Right forelimb (tissue), 1 donor: ENCODE results near the gene DOCK10.
"Not testable (repeated sequence)": the region's sequence is repeated elsewhere in the genome, so short reads cannot be mapped to it uniquely, and the experiment has no call there.

Source experiments
- DNase-seq: peaks from one replicate; pipeline ENCODE4 v3.0.0-alpha.2; 2018

DOCK10 gene

GRCh38 chr2:224941960-224942359, 100.3 kb downstream of the DOCK10 start:
- no peak for DNase-seq

GRCh38 chr2:224940618-224941017, 101.7 kb downstream of the DOCK10 start:
- no peak for DNase-seq

- DNase-seq = no peak
Measured at GRCh38 chr2:224938651-224939182, 103.6 kb downstream of the DOCK10 start.

DNA sequence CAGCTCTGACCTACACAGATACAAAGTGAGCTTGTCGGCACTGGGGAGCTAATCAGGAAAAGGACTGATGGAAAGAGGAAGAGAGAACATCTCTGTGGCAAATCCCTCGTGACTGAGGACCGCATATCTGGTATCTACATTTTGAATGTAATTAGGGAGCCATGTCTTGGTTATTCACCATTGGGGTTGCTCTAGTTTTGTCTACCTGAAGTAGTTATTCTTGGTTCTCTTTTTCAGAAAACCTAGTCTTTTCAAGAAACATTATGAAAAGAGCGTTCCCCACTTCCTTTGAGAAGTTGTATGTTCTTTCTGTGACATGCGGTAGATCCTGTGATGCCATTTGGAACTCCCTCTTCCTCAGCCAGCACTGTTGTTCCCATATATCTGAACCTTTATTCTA, 104.4 kb downstream of the DOCK10 start:
- no peak for DNase-seq

GRCh38 chr2:224934526-224935188, 107.6 kb downstream of the DOCK10 start:
- no peak for DNase-seq

- no peak for DNase-seq
Measured at GRCh38 chr2:224933431-224933830, 108.8 kb downstream of the DOCK10 start.

DNA sequence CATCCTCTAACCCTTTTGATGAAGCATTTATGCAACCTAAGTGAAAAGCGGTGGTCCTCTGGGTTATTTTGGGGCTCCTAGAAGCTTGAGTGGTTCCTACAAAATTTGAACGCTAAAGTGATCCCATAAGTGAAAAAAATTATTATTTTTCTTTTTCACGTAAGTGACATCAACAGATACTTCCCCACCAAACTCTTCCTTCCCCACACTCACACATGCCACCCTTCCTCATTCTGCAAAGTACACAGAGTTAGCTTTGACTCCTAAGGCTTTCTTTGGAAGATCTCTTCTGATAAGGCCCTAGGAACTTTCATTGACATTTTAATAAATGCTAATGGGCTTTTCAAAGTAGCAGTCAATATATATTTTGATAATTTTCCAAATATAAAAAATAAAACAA, 109.7 kb downstream of the DOCK10 start:
- DNase-seq = no peak

DNA sequence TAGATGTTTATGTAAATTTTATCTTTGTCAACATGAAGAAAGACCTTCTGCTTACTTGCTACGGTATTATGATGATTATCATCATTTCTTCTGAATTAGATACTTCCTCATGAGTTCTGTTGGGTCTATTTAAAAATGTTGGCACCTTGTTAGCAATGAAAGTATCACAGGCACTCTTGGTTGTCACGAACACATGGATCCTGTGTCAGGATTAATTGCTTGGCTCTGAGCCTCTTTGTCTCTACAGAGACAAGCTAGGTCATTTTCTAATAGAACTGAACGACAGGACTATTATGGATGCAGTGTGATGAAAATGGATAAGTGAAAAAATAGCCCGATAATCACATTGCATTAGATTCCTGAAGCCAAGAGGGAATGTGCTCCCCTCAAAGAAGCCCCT, 110.3 kb downstream of the DOCK10 start:
- no peak for DNase-seq

- no peak for DNase-seq
Measured at GRCh38 chr2:224930990-224931389, 111.3 kb downstream of the DOCK10 start.

DNA sequence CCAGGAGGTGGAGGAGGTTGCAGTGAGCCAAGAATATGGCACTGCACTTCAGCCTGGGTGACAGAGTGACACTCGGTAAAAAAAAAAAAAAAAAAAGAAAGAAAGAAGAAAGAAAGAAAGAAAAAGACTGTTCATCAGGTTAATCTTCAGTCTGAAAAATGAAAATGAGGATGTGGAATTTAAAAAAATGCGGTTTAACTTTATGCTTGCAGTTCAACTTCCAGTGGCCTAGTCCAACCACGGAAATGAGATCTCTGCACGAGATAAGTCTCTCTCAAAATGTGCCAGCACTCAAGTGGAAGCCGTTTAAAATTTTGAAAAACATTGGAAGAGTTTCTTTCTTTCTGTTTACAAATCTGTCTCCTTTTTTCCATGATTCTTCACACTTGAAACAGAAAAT, 112.1 kb downstream of the DOCK10 start:
- DNase-seq = no peak

DNA sequence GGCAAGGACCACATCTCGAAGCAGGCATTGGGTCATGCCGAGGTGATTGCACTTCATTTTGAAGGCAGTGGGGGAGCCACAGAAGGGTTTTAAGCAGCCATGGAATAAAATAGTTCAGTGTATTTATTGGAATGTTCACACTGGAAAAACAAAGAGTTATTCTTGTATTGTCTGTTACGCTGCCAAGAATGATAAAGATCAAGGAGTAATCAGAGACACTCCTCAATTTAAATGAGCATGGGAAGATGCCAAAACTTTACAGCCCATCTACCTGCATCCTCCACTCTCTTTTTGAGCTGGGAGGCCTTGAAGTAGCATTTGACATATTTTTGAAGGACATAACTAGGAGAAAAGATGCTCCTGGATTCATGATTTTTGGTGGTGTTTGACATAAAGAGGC, 112.8 kb downstream of the DOCK10 start:
- no peak for DNase-seq

DNA sequence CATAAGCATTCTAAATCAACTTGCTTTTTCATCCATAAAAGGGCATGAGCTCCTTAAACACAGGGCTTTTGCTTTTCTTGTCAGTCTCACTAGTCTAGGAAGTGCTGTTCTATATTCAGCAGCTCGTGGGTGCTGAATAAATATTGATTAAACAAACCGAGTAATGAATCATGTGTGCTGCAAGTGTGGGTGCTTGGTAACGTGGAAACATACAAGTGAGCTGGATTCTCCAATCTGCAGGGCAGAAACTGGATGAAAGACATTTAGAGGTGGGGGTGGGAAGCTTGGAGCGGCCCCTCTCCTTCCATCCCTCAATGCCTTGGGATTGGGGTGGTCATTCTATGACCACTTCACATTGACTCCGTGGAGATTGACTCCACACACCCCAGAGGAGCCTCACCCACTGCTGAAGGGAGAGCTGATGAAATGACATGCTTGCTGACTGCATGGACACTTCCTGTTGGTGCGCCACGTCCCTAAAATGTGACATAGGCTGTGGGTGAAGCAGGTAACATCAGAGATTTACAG, 114.6 kb downstream of the DOCK10 start:
- DNase-seq = no peak

DNA sequence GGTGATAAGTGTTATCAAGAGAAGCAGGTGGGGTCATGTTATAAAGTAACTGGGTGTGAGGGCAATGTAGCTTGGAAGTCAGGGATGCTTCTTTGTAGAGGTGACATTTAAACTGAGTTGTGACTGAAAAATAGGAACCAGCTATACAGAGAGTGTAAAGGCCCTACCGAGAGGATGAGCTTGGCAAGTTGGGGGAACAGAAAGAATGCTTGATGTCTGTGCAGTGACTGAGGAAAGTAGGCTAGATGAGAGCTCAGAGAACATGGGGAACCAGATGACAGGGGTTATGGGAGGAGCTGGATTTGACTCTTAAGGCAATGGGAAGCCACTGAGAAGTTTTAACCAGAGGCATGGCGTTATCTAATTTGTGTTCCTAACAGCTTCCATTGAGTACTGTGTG, 115.3 kb downstream of the DOCK10 start:
- no peak for DNase-seq

DNA sequence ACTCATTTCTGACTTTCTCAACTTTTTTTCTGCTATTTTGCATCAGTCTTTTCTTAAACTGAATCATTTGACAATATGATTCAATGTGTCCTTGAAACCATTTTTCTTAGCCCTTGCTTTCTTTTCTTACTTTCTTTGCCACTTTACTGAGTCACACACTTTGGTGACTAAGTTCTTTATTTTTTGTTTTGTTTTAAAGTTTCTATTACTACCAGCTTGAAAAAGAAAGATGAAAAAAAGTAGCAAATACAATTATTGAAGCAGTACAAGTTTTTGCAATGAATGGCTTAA, 116.5 kb downstream of the DOCK10 start:
- no peak for DNase-seq

- no peak for DNase-seq
Measured at GRCh38 chr2:224925061-224925809, 117.0 kb downstream of the DOCK10 start.

GRCh38 chr2:224924631-224925030, 117.6 kb downstream of the DOCK10 start:
- DNase-seq = no peak

- no peak for DNase-seq
Measured at GRCh38 chr2:224922142-224922727, 120.0 kb downstream of the DOCK10 start.

DNA sequence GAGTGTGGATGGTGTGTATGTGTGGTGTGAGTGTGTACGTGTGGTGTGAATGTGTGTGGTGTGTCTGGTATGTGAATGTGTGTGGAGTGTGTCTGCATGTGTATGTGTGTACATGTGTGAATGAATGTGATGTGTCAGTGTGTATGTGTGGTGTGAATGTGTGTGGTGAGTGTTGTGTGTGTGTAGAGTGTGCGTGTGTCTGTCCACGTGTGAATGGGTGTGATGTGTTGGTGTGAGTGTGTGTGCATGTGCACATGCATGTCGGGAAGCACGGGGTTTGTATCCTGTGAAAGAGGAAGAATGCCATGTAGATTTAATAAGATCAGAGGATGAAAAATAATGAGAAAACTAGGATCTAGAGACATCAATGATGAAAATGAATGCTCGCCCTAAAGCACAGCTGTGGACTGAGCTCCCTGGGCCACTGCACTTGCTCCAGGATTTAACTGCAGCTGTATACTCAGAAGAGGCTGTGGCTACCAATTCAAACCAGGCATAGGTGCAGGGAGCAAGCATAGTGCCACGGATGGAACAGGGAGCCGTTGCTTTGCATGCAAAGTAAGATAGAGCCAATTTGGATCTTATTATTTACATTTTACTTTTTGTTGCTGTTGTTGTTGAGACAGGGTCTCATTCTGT, 122.7 kb downstream of the DOCK10 start:
- DNase-seq = no peak

DNA sequence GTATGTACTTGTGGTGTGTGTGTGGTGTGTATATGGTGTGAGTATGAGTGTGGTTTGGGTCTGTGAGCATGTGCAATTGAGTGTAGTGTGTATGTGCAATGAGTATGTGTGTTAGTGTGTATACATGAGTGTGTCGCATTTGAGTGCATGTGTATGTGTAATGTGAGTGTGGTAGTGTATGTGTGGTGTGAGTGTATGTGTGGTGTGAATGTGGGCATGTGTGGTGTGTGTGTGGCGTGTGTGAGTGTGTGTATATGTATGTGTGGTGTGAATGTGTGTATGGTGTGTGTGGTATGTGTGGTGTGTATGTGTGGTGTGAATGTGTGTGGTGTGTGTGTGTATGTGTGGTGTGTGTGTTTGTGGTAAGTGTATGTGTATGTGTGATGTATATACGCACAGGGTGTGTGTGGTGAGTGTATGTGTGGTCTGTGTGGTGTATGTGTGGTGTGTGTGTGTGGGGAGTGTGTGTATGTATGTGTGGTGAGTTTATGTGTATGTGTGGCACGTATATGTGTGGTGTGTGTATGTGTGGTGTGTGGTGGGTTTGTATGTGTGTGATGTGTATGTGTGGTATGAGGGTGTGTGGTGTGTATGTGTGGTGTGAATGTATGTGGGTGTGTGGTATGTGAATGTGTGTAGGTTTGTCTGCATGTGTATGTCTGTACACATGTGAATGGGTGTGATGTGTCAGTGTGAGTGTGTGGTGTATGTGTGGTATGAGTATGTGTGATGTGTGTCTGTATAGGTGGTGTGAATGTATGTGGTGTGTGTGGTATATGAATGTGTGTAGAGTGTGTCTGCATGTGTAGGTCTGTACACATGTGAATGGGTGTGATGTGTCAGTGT, 123.4 kb downstream of the DOCK10 start:
- DNase-seq = no peak

- DNase-seq = not testable (repeated sequence)
Measured at GRCh38 chr2:224917246-224917645, 125.0 kb downstream of the DOCK10 start.

DNA sequence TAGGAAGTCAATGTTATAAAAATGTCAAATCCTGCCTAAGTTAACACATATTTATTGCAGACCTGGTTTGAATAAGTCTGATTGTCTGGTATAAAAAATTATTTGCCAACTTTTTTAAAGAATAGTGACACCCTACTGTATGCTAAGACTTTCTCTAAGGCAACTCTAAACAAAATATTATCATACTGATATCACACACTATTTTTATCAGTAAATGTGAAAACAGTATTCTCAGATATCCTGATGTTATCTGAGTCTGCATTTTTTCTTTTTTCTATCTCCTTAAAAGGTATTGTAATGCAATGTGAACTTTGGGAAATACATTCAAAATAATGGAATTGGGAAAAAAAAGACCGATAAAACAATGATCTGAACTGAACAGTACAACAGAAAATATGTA, 127.1 kb downstream of the DOCK10 start:
- DNase-seq = no peak

- DNase-seq = no peak
Measured at GRCh38 chr2:224910574-224910925, 131.7 kb downstream of the DOCK10 start.
